Iris pigment epithelial cell (primary cell): ENCODE data around the gene TFG.

Experiments
- DNase-seq: peaks from one replicate; pipeline ENCODE4 v3.0.0-alpha.2; 2011; ENCODE audit warnings: low read depth

Gene TFG

DNA sequence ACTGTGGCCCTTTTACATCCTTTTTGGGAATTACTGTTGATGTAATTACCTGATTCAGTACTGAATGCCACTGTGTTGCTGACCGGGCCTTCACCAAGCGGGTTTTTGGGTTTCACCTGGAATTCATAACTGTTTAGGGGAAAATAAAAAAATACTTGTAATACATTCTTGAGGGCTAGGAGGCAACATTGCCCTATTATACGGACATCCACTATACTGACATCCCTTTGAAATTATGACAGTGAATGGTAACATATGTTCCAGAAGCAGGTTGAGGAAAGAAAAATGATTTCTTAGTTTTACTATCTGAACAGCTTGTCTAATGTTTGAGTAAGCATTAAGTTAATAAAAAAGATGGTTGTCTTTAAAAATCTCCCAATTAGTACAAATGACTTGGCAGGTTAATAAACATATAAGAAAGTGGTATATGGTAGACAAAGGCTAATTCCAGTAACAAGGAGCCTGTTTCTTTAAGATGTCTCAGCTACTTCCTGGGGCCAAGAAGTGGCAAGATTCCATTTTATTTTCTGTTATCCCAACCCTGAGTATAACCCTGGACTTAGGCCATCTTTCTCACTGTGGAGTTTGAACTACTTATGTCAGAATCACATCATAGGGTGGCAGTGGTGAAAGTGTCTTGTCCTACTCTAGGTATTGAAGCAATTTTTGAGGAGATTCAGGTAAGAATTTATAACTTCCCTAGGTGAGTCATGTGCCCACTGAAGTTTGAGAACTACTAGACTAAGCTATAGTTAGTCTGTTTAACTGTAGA lies 45.5 kb downstream of the TFG start:
- DNase-seq: no peak

DNA sequence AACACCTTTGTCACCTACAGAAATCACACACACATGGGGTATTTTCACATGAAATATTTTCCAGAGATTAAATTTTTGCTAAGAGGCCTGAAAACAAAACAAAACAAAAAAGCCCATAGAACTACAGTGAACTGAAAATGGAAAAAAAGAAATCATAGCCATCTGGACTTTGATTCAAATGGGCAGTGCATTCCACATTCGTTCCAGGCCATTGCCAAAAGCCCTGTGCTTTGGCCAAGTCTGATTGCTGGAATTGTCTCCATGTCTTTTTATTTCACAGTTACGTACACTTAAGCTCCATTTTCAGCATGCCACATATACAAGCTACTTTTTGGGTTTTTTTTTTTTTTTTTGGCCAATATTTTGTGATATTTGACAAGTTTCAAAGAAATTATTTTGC lies 47.1 kb downstream of the TFG start:
- no peak for DNase-seq

- DNase-seq: no peak
These were observed 49.9 kb downstream of the TFG start for GRCh38 chr3:100759159-100759558.

DNA sequence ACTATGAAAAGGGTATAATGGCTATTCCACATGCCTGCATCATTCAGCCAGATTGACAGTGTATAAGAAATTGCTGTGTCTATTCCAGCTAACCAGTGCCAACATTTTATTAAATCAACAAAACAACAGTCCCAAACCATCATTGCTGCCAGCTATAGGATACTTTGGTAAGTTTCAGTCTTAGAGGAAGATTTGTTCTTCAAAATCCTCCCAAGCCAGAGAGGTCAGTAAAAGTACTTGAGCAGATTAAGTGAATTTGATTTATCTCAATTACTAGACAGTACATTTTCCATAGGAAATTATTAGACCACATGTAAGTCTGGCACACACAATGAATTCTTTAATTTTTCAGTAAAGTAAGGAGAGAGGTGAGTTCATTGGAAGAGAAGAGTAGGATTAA lies 50.7 kb downstream of the TFG start:
- DNase-seq: no peak

- DNase-seq: no peak
These were observed 51.1 kb downstream of the TFG start for GRCh38 chr3:100760377-100760776.

- DNase-seq: no peak
These were observed 52.1 kb downstream of the TFG start for GRCh38 chr3:100761211-100761942.

DNA sequence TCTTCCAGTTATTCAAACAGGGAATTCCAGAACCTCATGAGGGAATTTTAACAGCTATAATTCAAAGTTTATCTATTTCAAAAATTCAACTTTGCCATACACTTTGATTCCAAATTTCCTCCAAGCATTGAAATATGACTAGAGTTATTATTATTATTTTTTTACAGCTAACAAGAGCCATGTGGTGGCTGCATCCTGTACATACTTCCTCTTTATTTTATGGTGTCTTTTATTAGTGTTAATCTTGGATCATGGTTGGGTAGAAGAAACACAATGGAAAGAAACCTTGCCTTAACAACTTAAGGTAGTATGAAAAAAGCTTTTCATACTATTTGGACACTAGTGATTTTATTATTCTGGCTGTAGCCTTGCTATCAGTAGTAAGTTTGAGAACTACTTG lies 52.7 kb downstream of the TFG start:
- no peak for DNase-seq

GRCh38 chr3:100765437-100765975 lies 56.2 kb downstream of the TFG start:
- no peak for DNase-seq

- no peak for DNase-seq
These were observed 56.8 kb downstream of the TFG start for GRCh38 chr3:100766069-100766468.

DNA sequence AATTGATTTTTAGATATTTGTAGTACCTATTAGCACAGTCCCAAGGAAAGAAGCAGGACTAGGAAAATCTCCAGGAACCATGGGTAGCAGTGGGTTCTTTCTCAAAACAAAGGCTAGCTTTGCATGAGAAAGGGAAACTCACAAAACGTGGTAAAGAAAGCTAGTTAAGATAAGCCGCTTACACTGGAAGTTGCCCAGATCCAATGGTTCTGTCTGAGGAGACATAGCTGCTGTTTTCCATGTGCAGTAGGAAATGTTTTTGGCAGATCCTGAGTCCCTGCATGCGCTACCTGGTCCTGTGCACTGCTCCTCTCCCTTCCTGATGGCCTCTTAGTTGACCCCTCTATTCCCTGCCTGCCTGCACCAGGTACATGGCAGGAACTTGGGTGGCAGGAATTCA lies 60.4 kb downstream of the TFG start:
- DNase-seq: no peak

- DNase-seq: no peak
These were observed 65.9 kb downstream of the TFG start for GRCh38 chr3:100775226-100775625.

DNA sequence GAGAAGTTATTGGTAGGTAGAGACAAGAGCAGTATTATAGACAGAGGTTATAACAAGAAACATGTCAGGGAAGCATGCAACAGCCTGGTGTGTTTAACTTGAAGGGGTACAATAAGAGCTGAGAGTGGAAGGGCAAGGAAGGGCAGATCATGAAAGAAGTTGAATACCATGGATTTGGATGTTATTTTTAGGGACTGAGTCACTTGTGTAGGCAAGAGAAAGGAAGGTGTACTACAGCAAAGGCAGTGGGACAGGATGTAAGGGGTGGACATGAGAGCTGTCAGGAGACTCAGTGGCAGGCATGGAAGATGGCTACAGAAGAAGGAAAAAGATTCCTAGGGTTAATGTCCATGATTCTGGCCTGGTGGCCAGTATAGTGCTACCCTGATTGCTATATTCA lies 66.4 kb downstream of the TFG start:
- no peak for DNase-seq

DNA sequence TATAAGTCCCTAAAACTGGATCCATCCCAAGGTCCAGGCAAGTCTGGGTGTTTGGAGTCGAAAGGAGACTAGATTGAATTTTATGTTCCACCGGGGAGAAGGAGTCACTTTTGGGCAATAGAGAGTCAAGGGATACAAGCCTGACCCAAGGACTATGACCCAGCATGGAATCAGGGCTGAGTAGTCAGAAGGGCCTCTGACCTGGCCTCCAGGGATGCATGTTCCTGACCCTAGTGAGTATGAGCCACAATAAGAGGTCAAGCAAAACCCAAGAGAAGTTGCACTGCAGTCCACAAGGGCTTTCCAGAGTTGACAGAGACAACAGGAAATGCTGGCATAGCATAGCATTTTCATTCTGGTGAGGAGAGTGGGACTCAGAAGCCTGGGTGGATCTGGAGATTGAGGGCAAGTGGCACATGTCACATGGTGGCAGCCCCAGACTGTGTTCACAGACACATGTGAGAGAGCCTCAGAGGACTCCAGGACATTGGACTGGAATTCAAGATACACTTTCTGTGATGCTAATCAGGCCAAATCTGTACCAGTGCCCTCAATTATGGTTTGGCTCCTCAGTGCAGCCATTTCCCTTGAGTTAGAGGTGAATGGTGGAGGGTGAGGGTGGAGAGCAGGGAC lies 66.9 kb downstream of the TFG start:
- no peak for DNase-seq

DNA sequence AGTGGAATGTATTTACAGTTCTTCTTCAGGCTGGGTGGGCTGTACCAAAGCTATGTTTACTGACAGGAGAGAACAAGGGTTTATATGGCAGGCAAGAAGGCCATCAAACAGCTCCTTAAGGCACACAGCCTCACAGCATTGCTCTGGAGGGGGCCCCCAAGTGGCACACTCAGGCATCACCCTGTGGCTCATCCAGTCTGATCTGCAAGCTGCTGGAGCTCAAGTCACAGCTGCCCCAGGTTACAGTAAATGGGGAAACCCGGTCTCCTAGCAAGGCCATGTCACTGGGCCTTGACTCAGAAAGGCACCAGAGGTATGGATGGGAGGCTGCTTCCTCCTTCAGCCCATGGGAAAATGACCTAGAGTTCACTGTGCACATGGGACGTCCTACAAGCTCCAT lies 67.5 kb downstream of the TFG start:
- peak; percentile 31 for DNase-seq

DNA sequence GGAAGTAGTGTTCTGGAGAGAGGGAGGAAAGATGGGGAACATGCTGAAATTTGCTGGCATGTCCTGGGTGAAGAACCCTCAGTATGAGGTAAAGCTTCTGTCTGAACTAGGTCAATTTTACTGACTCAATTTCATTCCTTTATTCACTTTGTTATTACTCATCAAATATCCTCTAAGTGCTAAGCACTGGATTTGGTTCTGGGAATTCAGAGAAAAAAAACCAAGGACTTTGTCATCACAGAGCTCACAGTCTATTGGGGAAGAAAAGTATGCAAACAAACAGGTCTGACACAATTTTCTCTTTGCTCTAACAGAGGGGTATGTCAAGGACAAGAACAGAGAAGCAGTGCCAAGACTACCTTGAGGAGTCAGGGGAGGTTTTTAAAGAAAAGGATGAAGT lies 68.0 kb downstream of the TFG start:
- DNase-seq: peak; percentile 82

DNA sequence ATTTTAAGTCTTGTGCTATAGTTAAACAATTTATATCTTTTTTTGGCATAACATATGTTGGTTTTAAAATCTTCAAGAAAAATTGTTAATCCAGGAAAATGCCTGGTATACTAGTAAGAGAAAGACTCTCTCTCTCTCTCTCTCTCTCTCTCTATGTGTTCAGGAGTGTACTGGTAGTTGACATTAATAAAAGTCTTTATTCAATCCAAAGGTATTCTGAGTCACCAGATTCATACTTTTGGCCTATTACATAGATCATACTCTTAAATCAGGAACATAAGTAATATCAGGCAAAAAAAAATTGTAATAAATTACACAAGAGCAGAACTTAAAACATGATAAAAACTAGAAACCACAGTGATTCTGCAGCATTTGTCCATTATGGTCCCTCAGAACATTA lies 70.2 kb downstream of the TFG start:
- no peak for DNase-seq

- DNase-seq: no peak
These were observed 70.9 kb downstream of the TFG start for GRCh38 chr3:100780071-100780622.

- DNase-seq: peak; percentile 31
These were observed 72.0 kb downstream of the TFG start for GRCh38 chr3:100781301-100781700.

DNA sequence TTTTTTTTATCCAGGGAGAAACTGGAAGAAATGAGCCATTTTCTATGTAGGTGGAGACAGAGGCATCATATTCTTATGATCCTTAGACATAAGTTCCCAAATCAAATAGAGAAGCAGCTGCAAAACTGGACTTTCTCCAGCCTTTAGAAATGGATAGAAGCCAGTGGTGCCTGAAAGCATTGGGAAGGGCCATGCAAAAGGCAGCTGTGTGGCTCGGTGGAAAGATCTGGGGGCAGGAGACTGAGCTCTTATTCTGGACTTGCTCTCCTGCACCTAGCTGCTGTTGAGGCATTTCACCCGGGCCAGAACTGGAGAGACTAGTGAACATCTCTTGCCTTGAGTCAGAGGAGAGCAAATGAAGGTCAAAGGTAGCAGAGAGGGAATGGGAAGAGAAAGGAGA lies 73.1 kb downstream of the TFG start:
- DNase-seq: no peak

GRCh38 chr3:100782906-100783305 lies 73.6 kb downstream of the TFG start:
- DNase-seq: no peak

DNA sequence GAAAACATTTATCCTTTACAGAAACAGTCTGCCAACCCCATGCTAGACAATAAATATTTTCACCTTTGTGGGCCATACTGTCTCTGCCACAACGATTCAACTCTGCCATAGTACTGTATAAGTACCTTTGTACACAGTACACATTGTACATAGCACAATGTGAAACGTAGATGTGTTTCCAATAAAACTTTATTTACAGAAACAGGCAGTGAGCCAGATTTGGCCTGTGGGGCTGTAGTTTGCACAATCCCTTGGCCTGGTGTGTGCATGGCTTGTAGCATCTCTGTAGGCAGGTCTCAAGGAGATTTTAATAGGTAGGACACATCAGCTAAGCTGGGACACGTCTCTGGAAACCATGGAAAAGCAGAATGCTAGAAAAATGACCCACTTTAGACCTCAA lies 74.3 kb downstream of the TFG start:
- DNase-seq: no peak

GRCh38 chr3:100789579-100789978 lies 80.3 kb downstream of the TFG start:
- DNase-seq: peak; percentile 37

DNA sequence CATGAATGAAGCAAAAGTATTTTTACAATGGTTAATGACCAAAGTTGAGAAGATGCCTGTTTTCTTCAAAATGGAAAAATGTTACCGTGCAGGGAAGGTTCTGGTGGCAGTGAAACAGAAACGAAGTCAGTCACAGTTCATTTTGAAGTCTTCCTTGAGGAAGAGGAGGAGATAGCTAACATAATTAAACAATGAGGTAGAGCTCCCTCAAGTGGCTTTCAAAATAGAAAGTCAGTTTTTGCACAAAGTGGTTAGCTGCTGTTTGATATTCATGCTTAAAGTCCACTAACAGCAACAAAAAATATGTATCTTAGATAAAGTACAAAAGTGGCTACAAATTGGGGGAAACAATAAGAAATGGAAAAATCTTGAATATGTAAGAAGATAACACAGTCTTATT lies 87.3 kb downstream of the TFG start:
- peak; percentile 52 for DNase-seq
